HG03571 (cell line): ENCODE data around the gene KIF12.

Experiments used
- ATAC-seq: cut with Tn5 transposase; IDR thresholded peaks from one replicate; pipeline ENCODE4 v1.9.1; 2021; ENCODE audit not compliant: unreplicated experiment

KIF12 gene

GRCh38 chr9:114123031-114123977, 24.2 kb upstream of the KIF12 start:
- ATAC-seq: no peak

GRCh38 chr9:114122136-114123027, 23.3 kb upstream of the KIF12 start:
- ATAC-seq: no peak

GRCh38 chr9:114121227-114122135, 22.4 kb upstream of the KIF12 start:
- no peak for ATAC-seq

- ATAC-seq: no peak
These were observed 21.3 kb upstream of the KIF12 start for GRCh38 chr9:114120192-114121014.

GRCh38 chr9:114119242-114120191, 20.4 kb upstream of the KIF12 start:
- ATAC-seq: no peak

- no peak for ATAC-seq
These were observed 19.1 kb upstream of the KIF12 start for GRCh38 chr9:114117996-114118830.

- no peak for ATAC-seq
These were observed 18.5 kb upstream of the KIF12 start for GRCh38 chr9:114117614-114117995.

GRCh38 chr9:114116126-114116747, 17.1 kb upstream of the KIF12 start:
- no peak for ATAC-seq

- no peak for ATAC-seq
These were observed 16.6 kb upstream of the KIF12 start for GRCh38 chr9:114115654-114116125.

- ATAC-seq: no peak
These were observed 15.3 kb upstream of the KIF12 start for GRCh38 chr9:114114364-114114763.

GRCh38 chr9:114112778-114113584, 13.9 kb upstream of the KIF12 start:
- no peak for ATAC-seq

GRCh38 chr9:114112325-114112724, 13.2 kb upstream of the KIF12 start:
- ATAC-seq: no peak

- no peak for ATAC-seq
These were observed 11.1 kb upstream of the KIF12 start for GRCh38 chr9:114110180-114110579.

GRCh38 chr9:114109124-114109523, 10.0 kb upstream of the KIF12 start:
- ATAC-seq: no peak

GRCh38 chr9:114108016-114108833, 9.1 kb upstream of the KIF12 start:
- no peak for ATAC-seq
